HuH-7.5 (cell line): Measurements from ENCODE around the gene MRPL24.

ENCODE experiments used
- DNase-seq: peaks from one replicate; pipeline ENCODE4 v3.0.0; 2011; ENCODE audit warnings: low spot score

The MRPL24 gene

GRCh38 chr1:156691665-156692440, 49.0 kb downstream of the MRPL24 start:
- no peak for DNase-seq

DNA sequence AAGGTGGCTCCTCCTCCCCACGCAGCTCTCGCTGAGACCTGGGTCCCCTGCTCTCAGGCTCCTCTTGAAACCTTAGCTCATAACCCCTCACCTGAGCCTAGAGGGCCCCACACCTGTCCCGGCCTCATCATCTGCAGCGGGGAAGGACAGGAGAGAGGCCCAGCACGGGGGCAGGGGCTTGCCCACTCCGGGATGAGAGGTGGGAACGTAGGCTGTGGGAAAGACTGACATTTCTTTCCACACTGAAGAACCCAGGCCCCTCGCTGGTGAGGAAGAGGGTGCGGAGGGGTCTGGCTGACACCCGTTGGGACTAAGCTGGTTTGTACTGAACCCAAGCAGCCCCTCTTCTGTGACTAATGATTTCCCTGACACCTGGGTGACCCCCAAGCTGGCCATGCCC, 49.7 kb downstream of the MRPL24 start:
- no peak for DNase-seq

- DNase-seq, result no peak
Observed at GRCh38 chr1:156690675-156691036, 50.2 kb downstream of the MRPL24 start.

GRCh38 chr1:156689953-156690674, 50.8 kb downstream of the MRPL24 start:
- DNase-seq, result no peak

- DNase-seq, result peak; percentile 79
Observed at GRCh38 chr1:156689035-156689952, 51.6 kb downstream of the MRPL24 start.
